T-cell (primary cell): ENCODE results near the gene MARVELD2. TPM values are rescaled to one million over a fixed set of nuclear protein-coding genes. Genes with fewer than 3 reads are reported as not detected.
"Not testable (repeated sequence)": the region's sequence is repeated elsewhere in the genome, so short reads cannot be mapped to it uniquely, and the experiment has no call there.

ENCODE experiments used
- ATAC-seq, 4 experiments: fragments of 200-7000 bp in 3 of 4; fragments of 150-1000 bp in 1 of 4; cut with Tn5 transposase; replicated peaks in 1 of 4; 1 replicate in 3 of 4; 2 replicates in 1 of 4; pipeline ENCODE4 v1.10.0; 2021; ENCODE audit warnings: moderate library complexity in 3 of 4, mild to moderate bottlenecking in 2 of 4, moderate number of reproducible peaks in 1 of 4
- CTCF ChIA-PET, 2 donors: fragments of 300-600 bp; sonication (Branson Sonifier 250); formaldehyde crosslinking; loops; one replicate each; lab custom pipeline; 2022; ENCODE audit warnings: antibody characterized with exemption in 2 of 2; lab: Charles Lee
- POLR2A ChIA-PET, 2 donors: fragments of 300-600 bp; sonication (Branson Sonifier 250); formaldehyde crosslinking; loops; one replicate each; lab custom pipeline; 2022; ENCODE audit warnings: antibody characterized with exemption in 2 of 2; lab: Charles Lee
- DNase-seq, 35 experiments: peaks; one replicate each; pipeline versions ENCODE4 v3.0.0 to v3.0.0-alpha.2; 2013 to 2023
- H3K27ac ChIP-seq: one replicate; pipeline ENCODE4 v1.5.1; 2013; ENCODE audit warnings: low read length
- H3K27me3 ChIP-seq, 2 experiments: replicated peaks in 1 of 2; 1 replicate in 1 of 2; 2 replicates in 1 of 2; pipeline versions ENCODE4 v1.6.1 to v1.7.0; 2013; ENCODE audit warnings: low read length in 1 of 2, mixed read lengths in 1 of 2; ENCODE audit not compliant: control insufficient read depth in 2 of 2, insufficient read depth in 2 of 2; ENCODE audit errors: extremely low read depth in 1 of 2
- H3K36me3 ChIP-seq, 2 donors: 1 replicate in 1 of 2; 2 replicates in 1 of 2; pipeline versions ENCODE4 v1.6.1 to v1.7.0; 2013; ENCODE audit warnings: low read length in 1 of 2; ENCODE audit not compliant: control insufficient read depth in 2 of 2, insufficient read depth in 1 of 2; ENCODE audit errors: extremely low read depth in 1 of 2
- H3K4me1 ChIP-seq, 2 experiments: 1 replicate in 1 of 2; 2 replicates in 1 of 2; pipeline versions ENCODE4 v1.6.1 to v1.7.0; 2013; ENCODE audit warnings: low read length in 2 of 2, mixed read lengths in 1 of 2; ENCODE audit not compliant: insufficient read depth in 2 of 2, control insufficient read depth in 1 of 2; ENCODE audit errors: extremely low read depth in 1 of 2
- H3K4me3 ChIP-seq, 2 donors: 1 replicate in 1 of 2; 2 replicates in 1 of 2; pipeline versions ENCODE4 v1.5.1 to v1.7.0; 2013; ENCODE audit warnings: mild to moderate bottlenecking in 2 of 2, low read length in 1 of 2, moderate library complexity in 1 of 2; ENCODE audit not compliant: control insufficient read depth in 1 of 2; ENCODE audit errors: extremely low read depth in 1 of 2
- H3K9me3 ChIP-seq: 2 replicates; pipeline ENCODE4 v1.7.0; 2013
- H3K27ac Mint-ChIP-seq, 2 donors: one replicate each; pipeline ENCODE4 v1.8.0; 2020 to 2021; ENCODE audit warnings: mild to moderate bottlenecking in 2 of 2, mixed read lengths in 2 of 2
- H3K27me3 Mint-ChIP-seq, 2 donors: one replicate each; pipeline ENCODE4 v1.8.0; 2021 to 2022; ENCODE audit warnings: mixed read lengths in 2 of 2
- H3K36me3 Mint-ChIP-seq: one replicate; pipeline ENCODE4 v1.8.0; 2021; ENCODE audit warnings: mixed read lengths
- H3K4me1 Mint-ChIP-seq, 3 donors: one replicate each; pipeline ENCODE4 v1.8.0; 2020 to 2022; ENCODE audit warnings: mixed read lengths in 3 of 3, mild to moderate bottlenecking in 1 of 3
- H3K4me3 Mint-ChIP-seq, 3 donors: one replicate each; pipeline ENCODE4 v1.8.0; 2020 to 2022; ENCODE audit warnings: mild to moderate bottlenecking in 3 of 3, mixed read lengths in 3 of 3, moderate library complexity in 3 of 3
- H3K9me3 Mint-ChIP-seq, 3 donors: one replicate each; pipeline ENCODE4 v1.8.0; 2020 to 2022; ENCODE audit warnings: mixed read lengths in 3 of 3
- WGBS: methylation state at CpG from one replicate; pipeline ENCODE4 v1.1.5; 2013; ENCODE audit warnings: missing lambda C conversion rate; ENCODE audit not compliant: insufficient coverage; 5-methylcytosine and 5-hydroxymethylcytosine counted together
- total RNA-seq, 35 experiments: library from RNA in 6 of 35; stranded (reverse) in 6 of 35; fragments of 120-200 nt in 1 of 35; gene quantifications; one replicate each; pipeline versions ENCODE4 v1.2.1 to v1.2.4 and lab custom pipeline; 2013 to 2026

The MARVELD2 gene
- total RNA-seq, 5 donors from 2014 or later (not counting 1 experiment from before 2014, with no cell fraction given) = 0.43 to 1.2 (median 0.75) TPM

- Histone ChIP-seq H3K4me3 (peak overlapping the region; percentile 88 to 90), H3K27ac (peak overlapping the region; percentile 92), H3K4me1 (peaks cover 15 to 23% of the 10 kb centered on the region in 2 experiments), H3K36me3 (peaks cover 0 to 18% of the 10 kb centered on the region in 2 donors)
- 2% methylated on average over 14 of the region's 16 CpGs for WGBS
- ChIA-PET POLR2A (interaction anchor here (0.6 kb wide), 3 partner anchors 99 to 269 kb away, joined by 3 read pairs; no protein-coding TSS in a partner anchor), CTCF (interaction anchor here (0.9 to 1.5 kb wide), 5 partner anchors 9 to 327 kb away, joined by 3 to 10 read pairs (median 4); partner anchors contain the start of gene SLC30A5 (in 1 of the 2))
- not testable (repeated sequence) for H3K9me3 ChIP-seq, H3K27me3 ChIP-seq, H3K9me3 Mint-ChIP-seq, H3K36me3 Mint-ChIP-seq, ATAC-seq, H3K27me3 Mint-ChIP-seq, DNase-seq
- H3K27ac Mint-ChIP-seq = peak overlapping the region; percentile 98 to 99
- H3K4me3 Mint-ChIP-seq = peak overlapping the region; percentile 89 to 93 (median 91)
- peaks cover 37 to 52% (median 47%) of the 10 kb centered on the region in 3 donors for H3K4me1 Mint-ChIP-seq
Measured at GRCh38 chr5:69370335-69370734, 44.6 kb upstream of the MARVELD2 start.

DNA sequence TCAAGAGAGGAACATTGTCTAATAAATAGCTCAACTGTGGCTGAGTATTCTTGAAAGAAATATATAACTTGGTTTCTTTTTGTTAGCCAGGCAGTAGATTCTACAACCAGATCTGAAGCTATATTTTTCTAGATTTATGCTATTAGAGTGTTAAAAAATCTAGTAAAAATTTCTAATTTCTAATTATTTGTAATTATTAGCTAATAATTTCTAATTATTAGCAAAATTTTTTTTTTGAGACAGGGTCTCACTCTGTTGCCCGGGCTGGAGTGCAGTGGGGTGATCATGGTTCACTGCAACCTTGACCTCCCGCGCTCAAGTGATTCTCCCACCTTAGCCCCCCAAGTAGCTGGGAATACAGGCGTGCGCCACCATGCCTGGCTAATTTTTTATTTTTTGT is 42.5 kb upstream of the MARVELD2 start:
- H3K36me3 Mint-ChIP-seq = peaks cover 13% of the 10 kb centered on the region
- Histone ChIP-seq H3K36me3 (peaks cover 0 to 14% of the 10 kb centered on the region in 2 donors), H3K27me3 (no peaks in the 10 kb centered on the region), H3K9me3 (no peaks in the 10 kb centered on the region), H3K4me3 (no peak overlapping the region), H3K4me1 (peaks cover 15 to 17% of the 10 kb centered on the region in 2 experiments), H3K27ac (no peak overlapping the region)
- H3K4me3 Mint-ChIP-seq = no peak overlapping the region
- peaks cover 29 to 36% (median 34%) of the 10 kb centered on the region in 3 donors for H3K4me1 Mint-ChIP-seq
- no CpG with 5 or more reads among the region's 5 CpGs for whole genome bisulfite sequencing
- ATAC-seq (no peak), DNase-seq (no peak)
- H3K27me3 Mint-ChIP-seq = no peaks in the 10 kb centered on the region
- H3K27ac Mint-ChIP-seq = no peak overlapping the region
- no peaks in the 10 kb centered on the region for H3K9me3 Mint-ChIP-seq
- ChIA-PET CTCF (interaction anchor here (0.5 to 1.8 kb wide), 4 partner anchors 138 to 279 kb away, joined by 3 to 13 read pairs (median 6); partner anchors contain the start of genes SLC30A5 (in 2 of the 2) and CDK7 (in 1 of the 2)), POLR2A (interaction anchor here in 1 of 2 donors (0.6 kb wide), 1 partner anchor 134 kb away, joined by 3 read pairs; no protein-coding TSS in a partner anchor)

DNA sequence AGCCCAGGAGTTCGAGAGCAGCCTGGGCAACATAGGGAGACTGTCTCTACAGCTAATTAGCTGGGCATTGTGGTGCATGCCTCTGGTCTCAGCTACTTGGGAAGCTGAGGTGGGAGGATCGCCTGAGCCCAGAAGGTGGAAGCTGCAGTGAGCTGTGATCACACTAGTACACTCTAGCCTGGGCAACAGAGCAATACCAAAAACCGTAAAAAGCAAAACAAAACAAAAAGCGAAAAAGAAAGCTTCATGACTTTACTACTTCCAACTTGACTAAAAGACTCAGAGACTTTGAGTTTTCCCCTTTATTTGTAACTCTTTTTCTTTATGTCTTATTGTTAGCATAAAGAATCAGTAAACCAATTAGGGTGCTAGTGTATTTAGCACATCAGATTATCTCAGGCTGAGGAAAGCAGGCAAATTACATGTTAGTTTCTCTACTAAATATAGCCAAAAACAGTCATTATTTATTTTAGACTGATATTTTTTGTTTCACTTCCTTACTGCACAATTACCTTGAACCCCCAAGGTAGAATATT is 39.9 kb upstream of the MARVELD2 start:
- WGBS = 100% methylated on average over 1 of the region's 4 CpGs

DNA sequence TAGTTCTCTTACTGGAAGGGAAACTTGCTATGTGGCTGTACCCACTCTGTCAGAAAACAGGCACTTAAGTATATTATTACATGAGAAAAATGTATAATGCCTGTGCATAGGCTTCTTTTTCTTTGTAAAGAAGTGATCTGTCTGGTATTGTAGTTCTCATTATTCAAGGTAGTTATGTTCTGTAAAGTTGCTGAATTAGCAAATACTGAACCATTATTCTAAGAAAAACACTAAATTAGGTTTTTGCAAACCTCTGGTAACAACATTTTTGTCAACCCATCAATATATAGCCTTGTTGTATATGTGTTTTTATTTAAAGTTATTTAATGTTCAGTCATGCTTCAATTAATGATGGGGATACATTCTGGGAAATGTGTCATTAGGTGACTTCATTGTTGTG is 36.5 kb upstream of the MARVELD2 start:
- Mint-ChIP-seq H3K27me3 (no peaks in the 10 kb centered on the region), H3K4me1 (peaks cover 0 to 5% (median 0%) of the 10 kb centered on the region in 3 donors), H3K4me3 (no peak overlapping the region), H3K27ac (no peak overlapping the region), H3K9me3 (no peaks in the 10 kb centered on the region), H3K36me3 (peaks cover 21% of the 10 kb centered on the region)
- H3K4me1 ChIP-seq = no peaks in the 10 kb centered on the region
- no peak for DNase-seq
- H3K9me3 ChIP-seq = no peaks in the 10 kb centered on the region
- H3K36me3 ChIP-seq = peaks cover 0 to 30% of the 10 kb centered on the region in 2 donors
- H3K27me3 ChIP-seq = no peaks in the 10 kb centered on the region
- H3K27ac ChIP-seq = no peak overlapping the region
- no peak overlapping the region for H3K4me3 ChIP-seq
- no peak for ATAC-seq
- CTCF ChIA-PET = no interaction called here
- POLR2A ChIA-PET = no interaction called here

More for the DNA sequence above, 39.9 kb upstream of the MARVELD2 start:
- H3K4me3 ChIP-seq = no peak overlapping the region
- Mint-ChIP-seq H3K36me3 (peaks cover 15% of the 10 kb centered on the region), H3K4me3 (no peak overlapping the region), H3K4me1 (peaks cover 14 to 20% (median 19%) of the 10 kb centered on the region in 3 donors), H3K9me3 (no peaks in the 10 kb centered on the region), H3K27ac (no peak overlapping the region), H3K27me3 (no peaks in the 10 kb centered on the region)
- H3K27me3 ChIP-seq = no peaks in the 10 kb centered on the region
- peaks cover 6 to 7% of the 10 kb centered on the region in 2 experiments for H3K4me1 ChIP-seq
- ATAC-seq (no peak), DNase-seq (no peak)
- no peak overlapping the region for H3K27ac ChIP-seq
- CTCF ChIA-PET = interaction anchor here (0.6 to 1.0 kb wide), 2 partner anchors 104 to 282 kb away, joined by 3 to 5 read pairs; no protein-coding TSS in a partner anchor
- H3K36me3 ChIP-seq = peaks cover 0 to 14% of the 10 kb centered on the region in 2 donors
- H3K9me3 ChIP-seq = no peaks in the 10 kb centered on the region
- POLR2A ChIA-PET = interaction anchor here in 1 of 2 donors (0.6 kb wide), 1 partner anchor 77 kb away, joined by 3 read pairs; no protein-coding TSS in a partner anchor

GRCh38 chr5:69404659-69405330 is 10.1 kb upstream of the MARVELD2 start:
- Histone ChIP-seq H3K4me1 (no peaks in the 10 kb centered on the region), H3K36me3 (peaks cover 2 to 29% of the 10 kb centered on the region in 2 donors), H3K9me3 (no peaks in the 10 kb centered on the region), H3K27ac (no peak overlapping the region), H3K27me3 (no peaks in the 10 kb centered on the region), H3K4me3 (no peak overlapping the region)
- H3K27ac Mint-ChIP-seq = no peak overlapping the region
- no peak overlapping the region for H3K4me3 Mint-ChIP-seq
- no peaks in the 10 kb centered on the region for H3K4me1 Mint-ChIP-seq
- DNase-seq = no peak
- no peaks in the 10 kb centered on the region for H3K27me3 Mint-ChIP-seq
- ATAC-seq = no peak
- peaks cover 0 to 3% (median 0%) of the 10 kb centered on the region in 3 donors for H3K9me3 Mint-ChIP-seq
- POLR2A ChIA-PET = no interaction called here
- peaks cover 36% of the 10 kb centered on the region for H3K36me3 Mint-ChIP-seq
- CTCF ChIA-PET = no interaction called here
- 96% methylated on average over 5 of the region's 15 CpGs for WGBS

DNA sequence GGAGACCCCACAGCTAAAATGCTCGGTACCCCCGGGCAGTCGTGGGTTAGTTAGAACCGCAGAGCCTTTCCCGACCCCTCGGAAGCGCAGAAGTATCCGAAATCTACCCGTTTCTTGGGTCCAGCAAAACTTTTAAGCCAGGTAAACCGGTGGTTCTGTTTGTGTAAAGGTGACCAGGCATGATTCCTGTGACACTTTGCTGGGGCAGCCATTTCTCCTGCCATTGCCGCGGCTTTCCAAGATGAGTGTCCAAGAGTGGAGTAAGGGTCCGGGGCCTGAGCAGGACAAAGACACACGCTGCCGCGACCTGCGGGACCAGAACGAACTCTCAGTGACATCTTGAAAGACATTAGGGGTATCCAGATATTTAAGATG is 655 bp downstream of the MARVELD2 start:
- peaks cover 0 to 11% of the 10 kb centered on the region in 2 donors for H3K36me3 ChIP-seq
- Mint-ChIP-seq H3K27me3 (no peaks in the 10 kb centered on the region), H3K4me3 (peak overlapping the region; percentile 60 to 72 (median 71)), H3K4me1 (peaks cover 10 to 11% (median 11%) of the 10 kb centered on the region in 3 donors), H3K9me3 (no peaks in the 10 kb centered on the region), H3K36me3 (peaks cover 20% of the 10 kb centered on the region), H3K27ac (no peak overlapping the region)
- ATAC-seq = no peak
- H3K4me3 ChIP-seq = peak overlapping the region; percentile 51 to 58
- ChIA-PET POLR2A (no interaction called here), CTCF (no interaction called here)
- peaks cover 0 to 2% of the 10 kb centered on the region in 2 experiments for H3K27me3 ChIP-seq
- WGBS = 51% methylated on average over 10 of the region's 18 CpGs
- peaks cover 0 to 8% of the 10 kb centered on the region in 2 experiments for H3K4me1 ChIP-seq
- peak in 1 of 35 experiments; percentile 2 for DNase-seq
- no peak overlapping the region for H3K27ac ChIP-seq
- no peaks in the 10 kb centered on the region for H3K9me3 ChIP-seq
